ENCODE results near the gene TENM3.

DNA sequence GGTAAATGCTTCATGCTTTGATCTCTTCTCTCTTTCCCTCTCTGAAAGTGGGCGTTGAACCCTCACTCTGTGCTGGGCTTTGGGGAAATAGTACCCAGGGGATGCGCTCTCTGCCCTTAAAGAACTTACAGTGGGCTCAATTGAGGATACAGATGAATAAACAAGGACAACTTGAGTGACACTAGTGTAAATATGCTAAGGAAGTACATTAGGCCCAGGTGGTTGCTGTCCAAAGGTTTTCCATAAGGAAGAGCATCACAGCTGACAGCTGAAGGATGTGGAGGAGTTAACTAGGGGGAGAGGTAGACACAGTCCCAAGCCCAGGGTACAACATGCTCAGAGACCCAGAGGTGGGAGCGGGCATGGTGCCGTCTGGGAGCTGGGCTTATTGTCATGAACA is 49.4 kb downstream of the TENM3 start:
- TF ChIP-seq, protein P1, sequence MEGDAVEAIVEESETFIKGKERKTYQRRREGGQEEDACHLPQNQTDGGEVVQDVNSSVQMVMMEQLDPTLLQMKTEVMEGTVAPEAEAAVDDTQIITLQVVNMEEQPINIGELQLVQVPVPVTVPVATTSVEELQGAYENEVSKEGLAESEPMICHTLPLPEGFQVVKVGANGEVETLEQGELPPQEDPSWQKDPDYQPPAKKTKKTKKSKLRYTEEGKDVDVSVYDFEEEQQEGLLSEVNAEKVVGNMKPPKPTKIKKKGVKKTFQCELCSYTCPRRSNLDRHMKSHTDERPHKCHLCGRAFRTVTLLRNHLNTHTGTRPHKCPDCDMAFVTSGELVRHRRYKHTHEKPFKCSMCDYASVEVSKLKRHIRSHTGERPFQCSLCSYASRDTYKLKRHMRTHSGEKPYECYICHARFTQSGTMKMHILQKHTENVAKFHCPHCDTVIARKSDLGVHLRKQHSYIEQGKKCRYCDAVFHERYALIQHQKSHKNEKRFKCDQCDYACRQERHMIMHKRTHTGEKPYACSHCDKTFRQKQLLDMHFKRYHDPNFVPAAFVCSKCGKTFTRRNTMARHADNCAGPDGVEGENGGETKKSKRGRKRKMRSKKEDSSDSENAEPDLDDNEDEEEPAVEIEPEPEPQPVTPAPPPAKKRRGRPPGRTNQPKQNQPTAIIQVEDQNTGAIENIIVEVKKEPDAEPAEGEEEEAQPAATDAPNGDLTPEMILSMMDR (IDR thresholded peaks at IDR 0.05; ENCODE audit: low read depth, low read length, poor library complexity, severe bottlenecking) = no peak
- no peak for TF ChIP-seq EZH2phosphoT487 (IDR thresholded peaks at IDR 0.05; ENCODE audit: borderline replicate concordance, low read length)
